HG03575 (cell line): Measurements from ENCODE around the gene XDH.

Experiments used
- ATAC-seq: cut with Tn5 transposase; IDR thresholded peaks from one replicate; pipeline ENCODE4 v1.9.1; 2021; ENCODE audit not compliant: unreplicated experiment, insufficient number of reproducible peaks, low FRiP score; ENCODE audit errors: extremely low read depth

Gene XDH

DNA sequence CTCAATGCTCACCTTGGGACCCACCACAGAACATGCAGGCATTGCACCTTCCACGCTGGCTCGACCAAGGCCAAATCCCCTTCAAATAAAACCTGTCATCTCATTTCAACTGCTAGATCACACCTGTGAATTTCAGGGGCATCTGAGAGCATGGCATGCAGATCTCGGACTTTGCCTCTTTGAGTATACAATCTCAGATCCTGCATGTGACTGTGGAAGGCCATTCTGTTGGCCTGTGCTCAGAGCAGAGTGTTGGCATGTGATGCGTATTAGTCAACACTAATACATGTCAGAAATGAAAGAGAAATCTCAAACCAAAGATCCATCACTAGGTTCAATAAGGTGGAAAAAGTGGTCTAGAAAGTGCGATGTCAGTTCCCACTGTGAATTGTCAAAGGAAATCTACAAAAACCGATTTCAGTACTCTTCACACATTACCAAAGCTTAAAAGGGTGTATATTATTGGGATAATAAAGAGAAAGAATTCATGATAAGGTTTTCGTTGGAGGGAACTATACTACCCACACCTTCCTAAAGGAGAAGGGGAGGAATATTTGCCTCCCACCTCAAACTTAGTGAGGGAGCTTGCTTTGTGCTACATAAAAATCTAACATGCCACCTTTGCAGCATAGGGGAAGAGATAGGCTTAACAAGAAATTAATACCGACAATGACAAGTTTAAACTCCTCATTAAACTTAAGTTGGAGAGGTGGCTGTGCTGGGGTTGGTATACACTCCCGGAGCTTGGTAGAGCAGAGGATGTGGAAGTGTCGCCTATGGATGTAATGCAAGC lies 7.8 kb downstream of the XDH start:
- ATAC-seq = no peak

DNA sequence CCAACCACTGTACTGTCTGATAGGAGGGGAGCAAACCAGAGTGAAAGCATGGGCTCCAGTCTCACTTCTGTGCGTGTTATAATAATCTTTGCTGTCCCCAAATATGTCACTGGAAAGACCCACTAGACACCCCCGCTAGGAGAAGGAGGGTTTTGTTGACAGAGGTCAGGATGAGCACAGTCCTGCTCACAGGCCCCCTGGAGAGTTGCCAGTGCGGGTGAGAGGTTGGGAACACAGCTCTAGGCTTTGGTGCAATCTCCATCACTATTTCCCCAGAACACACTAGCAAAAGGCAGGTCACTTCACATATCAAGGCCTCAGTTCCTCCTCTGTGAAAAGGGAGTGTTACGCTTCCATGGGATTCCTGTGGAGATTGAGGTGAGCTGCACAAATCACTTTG lies 9.7 kb downstream of the XDH start:
- ATAC-seq = no peak

- ATAC-seq = no peak
Observed at GRCh38 chr2:31404302-31404701, 10.2 kb downstream of the XDH start.

DNA sequence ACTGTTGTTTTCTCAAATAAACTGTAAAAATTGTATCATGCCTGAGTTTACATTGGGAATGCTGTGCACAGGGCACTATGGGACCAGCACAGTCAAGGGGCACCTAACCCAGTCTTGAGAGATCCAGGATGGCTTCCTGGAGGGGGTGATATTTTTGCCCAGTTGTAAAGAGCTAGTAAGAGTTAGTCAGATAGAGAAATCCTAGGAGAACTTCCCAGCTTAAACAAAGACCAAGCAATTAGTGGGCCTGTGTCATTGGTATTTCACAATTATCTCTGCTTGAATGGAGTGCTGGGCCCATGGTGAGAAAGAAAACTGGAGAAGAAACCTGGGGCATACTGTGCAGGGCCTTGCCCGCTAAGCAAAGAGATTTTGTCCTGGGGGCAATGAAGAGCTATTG lies 12.2 kb downstream of the XDH start:
- no peak for ATAC-seq

DNA sequence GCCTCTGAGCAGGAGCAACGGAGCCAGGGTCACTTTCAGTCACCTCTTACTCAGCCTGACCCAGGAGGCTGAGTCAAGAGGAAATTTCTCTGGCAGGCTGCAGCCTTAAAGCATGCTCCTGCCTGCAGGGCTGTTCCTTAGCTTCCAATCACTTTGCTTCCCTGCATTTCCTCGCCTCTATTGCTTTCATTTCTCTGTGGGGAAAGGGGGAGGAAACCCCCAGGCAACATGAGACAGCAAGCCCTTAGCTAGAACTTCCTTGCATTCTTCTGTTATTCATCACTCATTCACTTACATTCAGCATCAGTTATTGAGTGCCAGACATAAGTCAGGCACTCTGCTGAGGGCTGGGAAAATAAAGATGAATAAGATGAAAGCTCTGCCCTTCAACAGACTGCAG lies 13.0 kb downstream of the XDH start:
- ATAC-seq = no peak

DNA sequence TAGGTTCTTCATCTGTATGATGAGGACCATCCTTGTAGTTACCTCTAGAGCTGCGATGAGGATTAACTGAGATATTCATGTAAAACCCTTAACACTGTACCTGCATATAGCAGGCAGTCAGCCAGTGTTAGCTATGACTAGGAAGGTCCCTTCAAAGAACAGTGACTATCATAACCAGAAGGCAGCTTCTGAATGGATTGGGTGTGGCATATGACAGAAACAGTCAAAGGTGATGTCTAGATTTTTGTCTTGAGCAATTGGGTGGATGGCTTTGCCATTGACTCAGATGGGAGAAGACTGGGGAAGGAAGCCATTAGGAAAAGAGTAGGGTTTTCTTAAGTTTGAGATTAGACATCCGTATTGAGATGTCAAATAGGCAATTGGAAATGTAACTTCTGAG lies 15.7 kb downstream of the XDH start:
- ATAC-seq = no peak

DNA sequence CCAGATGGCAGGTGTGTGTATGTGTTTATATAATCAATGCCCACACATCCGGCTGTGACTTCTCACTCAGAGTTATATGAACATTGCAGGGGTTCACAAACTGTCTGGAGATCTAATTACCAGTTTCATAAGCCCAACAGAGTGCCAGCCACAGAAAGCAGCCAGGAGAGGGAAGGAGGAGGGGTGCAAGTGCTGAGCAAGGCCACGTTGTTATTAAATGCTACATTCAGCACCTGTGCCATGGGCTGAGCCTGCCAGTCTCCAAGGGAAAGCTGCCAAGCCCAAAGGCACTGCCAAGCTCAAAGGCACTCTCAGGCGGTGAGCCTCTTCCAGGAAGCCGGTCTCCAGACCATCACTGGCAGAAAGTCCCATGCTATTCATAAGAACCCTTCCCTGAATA lies 17.4 kb downstream of the XDH start:
- ATAC-seq = no peak

- ATAC-seq = no peak
Observed at GRCh38 chr2:31390324-31390723, 24.2 kb downstream of the XDH start.

GRCh38 chr2:31388736-31389135 lies 25.8 kb downstream of the XDH start:
- no peak for ATAC-seq

- no peak for ATAC-seq
Observed at GRCh38 chr2:31387850-31388249, 26.7 kb downstream of the XDH start.

GRCh38 chr2:31386648-31387047 lies 27.9 kb downstream of the XDH start:
- ATAC-seq = no peak

GRCh38 chr2:31386172-31386571 lies 28.4 kb downstream of the XDH start:
- no peak for ATAC-seq

- ATAC-seq = no peak
Observed at GRCh38 chr2:31384771-31385276, 29.7 kb downstream of the XDH start.

DNA sequence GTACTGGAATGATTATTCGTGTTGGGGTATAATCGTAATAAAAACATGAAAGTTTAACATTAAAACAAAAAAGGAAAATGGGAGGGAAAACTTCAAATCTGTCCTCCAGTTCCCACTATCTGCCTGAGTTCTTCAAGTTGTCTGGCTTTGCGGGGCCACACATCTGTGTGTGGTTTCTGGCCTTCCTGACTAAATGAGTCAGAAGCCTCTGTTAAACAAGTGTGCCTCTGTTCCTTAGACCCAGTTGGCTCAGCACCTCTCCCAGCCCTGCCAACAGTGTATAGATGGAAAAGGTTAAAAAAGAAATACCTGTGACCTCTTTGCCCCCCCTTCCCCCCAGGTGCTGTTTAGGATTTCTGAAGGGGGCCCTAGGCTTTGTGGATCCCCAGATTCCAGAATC lies 30.2 kb downstream of the XDH start:
- ATAC-seq = no peak

GRCh38 chr2:31383471-31384153 lies 30.9 kb downstream of the XDH start:
- no peak for ATAC-seq

- ATAC-seq = no peak
Observed at GRCh38 chr2:31382452-31383120, 32.0 kb downstream of the XDH start.

GRCh38 chr2:31381601-31382000 lies 32.9 kb downstream of the XDH start:
- ATAC-seq = no peak

- ATAC-seq = no peak
Observed at GRCh38 chr2:31380243-31380642, 34.3 kb downstream of the XDH start.

- ATAC-seq = no peak
Observed at GRCh38 chr2:31379747-31380146, 34.8 kb downstream of the XDH start.
